Measurements from ENCODE around the gene HIRIP3. TPM values are rescaled to one million over a fixed set of nuclear protein-coding genes. Genes with fewer than 3 reads are reported as not detected.
A peak's percentile ranks its signal among the peaks of the same experiment; 100 is the strongest.

Gene HIRIP3
- total and polyA plus RNA-seq, 2 donors from 2014 or later = 16.0 to 18.7 TPM

DNA sequence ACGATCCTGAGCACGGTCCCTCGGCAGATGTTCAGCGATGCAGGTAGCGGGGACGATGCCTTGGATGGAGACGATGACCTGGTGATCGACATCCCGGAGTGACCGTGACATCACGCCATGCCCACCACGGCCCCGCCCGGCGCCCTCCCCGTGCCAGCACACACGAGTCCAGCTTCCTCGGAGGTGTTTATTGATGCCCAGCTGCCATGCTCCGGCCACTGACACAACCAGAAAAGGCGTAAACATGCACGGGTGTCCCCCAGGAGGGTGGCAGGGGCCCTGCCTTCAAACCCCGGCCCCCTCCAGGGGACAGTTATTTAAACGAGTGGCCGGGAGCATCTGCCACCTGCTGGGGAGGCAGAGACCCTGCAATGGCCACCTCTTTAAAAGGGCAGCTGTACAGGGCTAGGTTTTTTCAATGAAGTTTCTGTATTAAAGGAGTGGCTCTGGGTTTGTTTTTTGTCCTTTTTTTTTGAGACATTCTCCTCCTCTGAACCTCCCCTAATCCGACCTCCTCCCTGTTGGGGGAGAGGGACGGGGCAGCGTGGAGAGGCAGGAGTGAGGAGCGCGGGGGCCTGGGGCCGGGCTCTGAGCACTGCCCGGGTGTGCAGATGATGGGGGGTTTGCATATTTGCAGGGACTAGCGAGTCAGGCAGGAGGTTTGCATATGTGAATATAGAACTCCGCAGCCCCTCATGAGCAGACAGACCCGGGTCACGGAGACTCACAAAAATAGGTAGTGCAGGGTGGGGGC is 10.1 kb upstream of the HIRIP3 start:
- DNase-seq = peak in 4 of 5 donors; percentile 19 to 66 (median 45)
- H3K27me3 ChIP-seq (ENCODE audit: control insufficient read depth, insufficient read depth, low read length) = no peaks in the 10 kb centered on the region
- no peak overlapping the region for H3K9ac ChIP-seq (ENCODE audit: low read length in 3 of 3)
- FAIRE-seq = no peak
- no peak overlapping the region for H3K27ac ChIP-seq (ENCODE audit: low read depth in 2 of 2, low read length in 2 of 2)
- intact Hi-C loops (cut with DNase I) = no loop called here
- TF ChIP-seq, protein P1, sequence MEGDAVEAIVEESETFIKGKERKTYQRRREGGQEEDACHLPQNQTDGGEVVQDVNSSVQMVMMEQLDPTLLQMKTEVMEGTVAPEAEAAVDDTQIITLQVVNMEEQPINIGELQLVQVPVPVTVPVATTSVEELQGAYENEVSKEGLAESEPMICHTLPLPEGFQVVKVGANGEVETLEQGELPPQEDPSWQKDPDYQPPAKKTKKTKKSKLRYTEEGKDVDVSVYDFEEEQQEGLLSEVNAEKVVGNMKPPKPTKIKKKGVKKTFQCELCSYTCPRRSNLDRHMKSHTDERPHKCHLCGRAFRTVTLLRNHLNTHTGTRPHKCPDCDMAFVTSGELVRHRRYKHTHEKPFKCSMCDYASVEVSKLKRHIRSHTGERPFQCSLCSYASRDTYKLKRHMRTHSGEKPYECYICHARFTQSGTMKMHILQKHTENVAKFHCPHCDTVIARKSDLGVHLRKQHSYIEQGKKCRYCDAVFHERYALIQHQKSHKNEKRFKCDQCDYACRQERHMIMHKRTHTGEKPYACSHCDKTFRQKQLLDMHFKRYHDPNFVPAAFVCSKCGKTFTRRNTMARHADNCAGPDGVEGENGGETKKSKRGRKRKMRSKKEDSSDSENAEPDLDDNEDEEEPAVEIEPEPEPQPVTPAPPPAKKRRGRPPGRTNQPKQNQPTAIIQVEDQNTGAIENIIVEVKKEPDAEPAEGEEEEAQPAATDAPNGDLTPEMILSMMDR (IDR thresholded peaks at IDR 0.05; ENCODE audit: borderline replicate concordance, extremely low read depth, insufficient read depth) = peak; percentile 67
- no peak overlapping the region for H3K4me3 ChIP-seq (ENCODE audit: low read length in 3 of 3)
- peaks cover 0 to 3% (median 0%) of the 10 kb centered on the region in 3 donors for H3K36me3 ChIP-seq (ENCODE audit: control insufficient read depth in 2 of 3, insufficient read depth in 3 of 3, low read length in 3 of 3)
- peaks cover 0 to 1% (median 0%) of the 10 kb centered on the region in 3 donors for H3K4me1 ChIP-seq (ENCODE audit: control insufficient read depth in 2 of 3, insufficient read depth in 2 of 3, low read depth in 1 of 3, low read length in 3 of 3)
- no peaks in the 10 kb centered on the region for H3K9me3 ChIP-seq (ENCODE audit: control insufficient read depth in 2 of 3, insufficient read depth in 1 of 3, low read length in 3 of 3)

DNA sequence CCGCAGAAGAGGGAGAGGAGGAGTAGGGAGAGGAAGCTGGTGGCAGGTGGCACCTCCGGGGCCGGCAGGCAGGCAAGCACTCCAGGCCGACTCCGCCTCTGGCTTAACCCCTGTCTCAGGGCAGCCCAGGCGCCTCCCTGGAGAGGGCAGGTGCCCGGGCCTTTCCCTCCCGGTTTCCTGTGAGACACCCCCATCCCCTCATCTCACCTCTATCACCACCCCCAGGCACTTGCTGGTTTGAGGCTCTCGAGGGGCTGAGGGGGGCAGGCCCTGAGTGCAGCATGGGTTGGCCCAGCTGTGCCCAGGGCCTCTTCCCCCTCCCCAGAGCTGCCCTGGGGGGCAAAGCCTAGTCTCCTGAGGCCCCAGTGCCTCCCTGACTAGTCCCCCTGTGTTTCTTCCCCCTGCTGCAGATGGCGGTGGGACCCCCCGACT is 9.4 kb upstream of the HIRIP3 start:
- intact Hi-C loops (cut with DNase I) = no loop called here
- Histone ChIP-seq H3K4me3 (ENCODE audit: low read length in 3 of 3) (no peak overlapping the region), H3K36me3 (ENCODE audit: control insufficient read depth in 2 of 3, insufficient read depth in 3 of 3, low read length in 3 of 3) (peaks cover 0 to 3% (median 0%) of the 10 kb centered on the region in 3 donors), H3K4me1 (ENCODE audit: control insufficient read depth in 2 of 3, insufficient read depth in 2 of 3, low read depth in 1 of 3, low read length in 3 of 3) (no peaks in the 10 kb centered on the region), H3K27ac (ENCODE audit: low read depth in 2 of 2, low read length in 2 of 2) (no peak overlapping the region), H3K27me3 (ENCODE audit: control insufficient read depth, insufficient read depth, low read length) (no peaks in the 10 kb centered on the region), H3K9me3 (ENCODE audit: control insufficient read depth in 2 of 3, insufficient read depth in 1 of 3, low read length in 3 of 3) (no peaks in the 10 kb centered on the region), H3K9ac (ENCODE audit: low read length in 3 of 3) (no peak overlapping the region)
- no peak for FAIRE-seq
- TF ChIP-seq, protein P1 (IDR thresholded peaks at IDR 0.05; ENCODE audit: borderline replicate concordance, extremely low read depth, insufficient read depth) = no peak
- peak in 1 of 5 donors; percentile 75 for DNase-seq

DNA sequence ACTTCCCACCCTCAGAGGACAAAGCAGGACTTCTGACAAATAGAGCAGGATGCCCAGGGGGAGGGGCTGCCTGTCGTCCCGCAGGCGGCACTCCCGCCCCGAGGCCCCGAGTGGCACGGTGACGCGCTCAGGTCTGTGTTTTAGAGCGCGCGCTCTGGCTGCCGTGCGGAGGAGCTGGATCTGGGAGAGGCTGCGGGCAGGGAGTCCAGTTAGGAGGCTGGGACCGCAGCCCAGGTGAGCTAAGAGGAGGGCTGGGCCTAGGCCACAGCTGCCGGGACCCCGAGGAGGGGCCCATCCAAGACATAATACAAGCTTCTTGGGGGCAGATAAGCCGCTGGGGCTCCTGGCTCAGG is 9.0 kb upstream of the HIRIP3 start:
- Histone ChIP-seq H3K27me3 (ENCODE audit: control insufficient read depth, insufficient read depth, low read length) (no peaks in the 10 kb centered on the region), H3K9ac (ENCODE audit: low read length in 3 of 3) (no peak overlapping the region), H3K4me1 (ENCODE audit: control insufficient read depth in 2 of 3, insufficient read depth in 2 of 3, low read depth in 1 of 3, low read length in 3 of 3) (no peaks in the 10 kb centered on the region), H3K27ac (ENCODE audit: low read depth in 2 of 2, low read length in 2 of 2) (no peak overlapping the region), H3K4me3 (ENCODE audit: low read length in 3 of 3) (no peak overlapping the region), H3K36me3 (ENCODE audit: control insufficient read depth in 2 of 3, insufficient read depth in 3 of 3, low read length in 3 of 3) (peaks cover 0 to 3% (median 2%) of the 10 kb centered on the region in 3 donors), H3K9me3 (ENCODE audit: control insufficient read depth in 2 of 3, insufficient read depth in 1 of 3, low read length in 3 of 3) (no peaks in the 10 kb centered on the region)
- intact Hi-C loops (cut with DNase I) = no loop called here
- no peak for FAIRE-seq
- TF ChIP-seq, protein P1 (IDR thresholded peaks at IDR 0.05; ENCODE audit: borderline replicate concordance, extremely low read depth, insufficient read depth) = no peak
- DNase-seq = peak in 1 of 5 donors; percentile 75

Measured in kidney (tissue), 14 donors.